ENCODE measurements around the gene ZNF544.
"Not testable (repeated sequence)": the region's sequence is repeated elsewhere in the genome, so short reads cannot be mapped to it uniquely, and the experiment has no call there.

Gene ZNF544

DNA sequence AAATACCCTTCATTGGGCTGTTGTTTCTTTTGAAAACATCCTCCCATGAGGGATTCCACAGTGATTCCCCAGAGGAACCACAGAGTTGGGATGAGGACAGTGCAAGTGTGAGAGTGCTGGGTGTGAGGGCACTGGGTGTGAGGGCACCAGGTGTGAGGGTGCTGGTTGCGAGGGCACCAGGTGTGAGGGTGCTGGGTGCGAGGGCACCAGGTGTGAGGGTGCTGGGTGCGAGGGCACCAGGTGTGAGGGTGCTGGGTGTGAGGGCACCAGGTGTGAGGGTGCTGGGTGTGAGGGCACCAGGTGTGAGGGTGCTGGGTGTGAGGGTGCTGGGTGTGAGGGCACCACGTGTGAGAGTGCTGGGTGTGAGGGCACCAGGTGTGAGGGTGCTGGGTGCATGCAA lies 29.5 kb downstream of the ZNF544 start:
- not testable (repeated sequence) for DNase-seq

DNA sequence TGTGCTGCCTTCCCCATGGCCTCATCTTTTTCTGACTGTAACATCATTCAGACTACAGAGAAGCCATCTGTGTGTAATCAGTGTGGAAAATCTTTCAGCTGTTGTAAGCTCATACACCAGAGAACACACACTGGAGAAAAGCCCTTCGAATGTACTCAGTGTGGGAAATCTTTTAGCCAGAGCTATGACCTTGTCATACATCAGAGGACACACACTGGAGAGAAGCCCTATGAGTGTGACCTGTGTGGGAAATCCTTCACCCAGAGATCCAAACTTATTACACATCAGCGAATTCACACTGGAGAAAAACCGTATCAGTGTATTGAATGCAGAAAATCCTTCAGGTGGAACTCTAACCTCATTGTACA lies 32.9 kb downstream of the ZNF544 start:
- no peak for DNase-seq

DNA sequence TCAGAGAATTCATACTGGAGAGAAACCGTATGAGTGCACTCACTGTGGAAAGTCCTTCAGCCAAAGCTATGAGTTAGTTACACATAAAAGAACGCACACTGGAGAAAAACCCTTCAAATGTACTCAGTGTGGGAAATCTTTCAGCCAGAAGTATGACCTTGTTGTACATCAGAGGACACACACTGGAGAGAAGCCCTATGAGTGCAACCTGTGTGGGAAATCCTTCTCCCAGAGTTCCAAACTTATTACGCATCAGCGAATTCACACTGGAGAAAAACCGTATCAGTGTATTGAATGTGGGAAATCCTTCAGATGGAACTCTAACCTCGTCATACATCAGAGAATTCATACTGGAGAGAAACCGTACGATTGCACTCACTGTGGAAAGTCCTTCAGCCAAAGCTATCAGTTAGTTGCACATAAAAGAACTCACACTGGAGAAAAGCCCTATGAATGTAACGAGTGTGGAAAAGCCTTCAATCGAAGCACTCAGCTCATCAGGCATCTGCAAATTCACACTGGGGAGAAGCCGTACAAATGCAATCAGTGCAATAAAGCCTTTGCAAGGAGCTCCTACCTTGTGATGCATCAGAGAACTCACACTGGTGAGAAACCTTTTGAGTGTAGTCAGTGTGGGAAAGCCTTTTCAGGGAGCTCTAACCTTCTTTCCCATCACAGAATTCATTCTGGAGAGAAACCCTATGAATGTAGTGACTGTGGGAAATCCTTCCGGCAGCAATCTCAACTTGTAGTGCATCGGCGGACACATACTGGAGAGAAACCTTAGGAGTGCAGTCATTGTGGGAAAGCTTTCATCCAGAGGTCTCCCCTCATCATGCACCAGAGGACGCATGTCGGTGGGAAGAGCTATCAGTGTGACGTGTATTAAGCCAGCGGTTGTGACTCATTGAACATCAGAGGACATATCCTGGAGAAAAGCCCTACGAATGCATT lies 33.5 kb downstream of the ZNF544 start:
- peak; percentile 16 for DNase-seq

DNA sequence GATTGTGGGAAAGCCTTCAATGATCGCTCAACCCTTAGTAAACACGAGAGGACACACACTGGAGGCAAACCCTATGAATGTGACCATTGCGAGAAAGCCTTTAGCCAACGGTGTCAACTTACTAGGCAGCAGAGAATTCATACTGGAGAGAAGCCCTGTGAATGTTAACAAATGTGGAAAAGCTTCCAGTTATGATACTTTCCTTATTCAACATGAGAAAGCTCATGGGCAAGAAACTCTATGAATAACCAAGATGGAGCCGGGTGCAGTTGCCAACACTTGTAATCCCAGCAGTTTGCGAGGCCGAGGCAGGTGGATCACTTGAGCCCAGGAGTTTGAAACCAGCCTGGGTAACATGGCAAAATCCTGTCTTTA lies 34.2 kb downstream of the ZNF544 start:
- DNase-seq: no peak

DNA sequence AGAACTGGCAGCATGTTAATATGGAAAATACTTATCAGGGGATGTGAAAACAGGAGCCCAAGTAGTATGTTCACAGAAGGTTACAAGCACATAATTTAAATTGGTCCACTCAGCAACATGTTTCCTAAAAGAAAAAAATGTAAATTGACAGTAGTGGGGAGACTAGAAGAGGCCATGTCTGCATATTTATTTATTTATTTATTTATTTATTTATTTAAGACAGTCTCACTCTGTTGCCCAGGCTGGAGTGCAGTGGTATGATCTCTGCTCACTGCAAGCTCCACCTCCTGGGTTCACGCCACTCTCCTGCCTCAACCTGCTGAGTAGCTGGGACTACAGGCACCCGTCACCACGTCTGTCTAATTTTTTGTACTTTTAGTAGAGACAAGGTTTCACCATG lies 36.4 kb downstream of the ZNF544 start:
- no peak for DNase-seq

DNA sequence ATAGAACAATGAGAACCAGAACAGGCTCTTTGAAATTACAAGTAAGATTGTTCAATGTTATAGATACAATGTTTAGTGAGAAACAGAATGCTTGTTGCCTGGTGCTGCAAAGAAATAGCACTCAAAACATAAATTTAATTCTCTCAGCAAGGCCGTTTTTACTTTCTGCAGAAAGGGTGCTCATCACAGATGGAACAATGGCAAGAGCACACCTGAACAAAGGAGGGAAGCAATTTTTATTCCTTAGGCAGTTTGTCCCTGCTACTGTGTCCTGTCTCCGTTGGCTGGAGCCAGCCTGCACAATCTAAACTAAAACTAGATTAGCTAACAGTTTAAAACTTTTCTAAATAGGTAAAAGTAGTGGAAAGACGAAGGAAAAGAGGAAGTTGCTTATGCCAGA lies 39.6 kb downstream of the ZNF544 start:
- no peak for DNase-seq

DNA sequence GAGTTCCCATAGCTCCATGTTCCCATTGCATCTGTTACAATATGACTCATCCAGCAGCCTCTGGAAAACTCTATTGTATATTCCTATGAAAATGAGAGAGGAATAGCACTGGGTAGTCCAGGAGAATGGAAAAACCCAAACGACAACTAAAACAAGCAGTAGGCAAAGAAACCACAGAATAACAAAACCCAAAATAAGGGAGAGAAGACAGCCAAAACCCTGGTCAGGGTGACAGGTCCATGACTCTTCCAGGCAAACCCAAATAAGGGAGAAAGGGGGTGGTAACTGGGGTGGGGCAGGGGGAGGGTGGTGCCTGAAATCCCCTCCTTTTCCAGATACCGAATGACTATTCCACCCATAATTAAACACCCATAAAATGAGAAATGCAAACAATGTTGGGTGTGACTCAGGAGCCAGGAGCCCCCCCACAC lies 46.1 kb downstream of the ZNF544 start:
- no peak for DNase-seq

DNA sequence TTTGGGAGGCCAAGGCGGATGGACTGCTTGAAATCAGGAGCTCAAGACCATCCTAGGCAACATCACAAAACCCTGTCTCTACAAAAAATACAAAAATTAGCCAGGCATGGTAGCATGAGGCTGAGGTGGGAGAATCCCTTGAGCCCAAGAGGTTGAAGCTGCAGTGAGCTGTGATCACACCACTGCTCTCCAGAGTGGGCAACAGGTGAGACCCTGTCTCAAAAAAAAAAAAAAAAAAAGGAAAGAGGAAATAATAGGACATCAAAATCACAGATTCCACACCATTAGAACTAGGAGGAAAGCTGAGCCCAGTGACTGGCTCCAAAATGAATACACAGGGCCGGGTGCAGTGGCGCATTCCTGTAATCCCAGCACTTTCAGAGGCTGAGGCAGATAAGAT lies 46.9 kb downstream of the ZNF544 start:
- no peak for DNase-seq

DNA sequence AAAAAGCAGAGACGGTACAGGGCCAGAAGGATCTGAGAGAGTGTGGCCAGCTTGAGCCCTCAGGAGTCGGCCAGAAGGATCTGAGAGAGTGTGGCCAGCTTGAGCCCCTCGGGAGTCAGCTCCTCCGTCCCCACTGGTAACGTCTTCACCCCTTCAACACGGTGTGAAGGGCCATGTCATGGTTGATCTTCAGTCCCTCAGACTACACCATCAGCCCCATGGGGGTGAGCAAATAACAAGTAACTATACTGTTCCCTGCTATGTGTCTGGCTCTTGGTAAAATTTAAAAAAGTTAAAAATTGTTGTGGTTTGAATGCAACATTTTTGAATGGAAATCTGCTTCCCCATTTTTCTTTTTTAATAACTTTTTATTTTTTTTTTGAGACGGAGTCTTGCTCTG lies 48.5 kb downstream of the ZNF544 start:
- no peak for DNase-seq

DNA sequence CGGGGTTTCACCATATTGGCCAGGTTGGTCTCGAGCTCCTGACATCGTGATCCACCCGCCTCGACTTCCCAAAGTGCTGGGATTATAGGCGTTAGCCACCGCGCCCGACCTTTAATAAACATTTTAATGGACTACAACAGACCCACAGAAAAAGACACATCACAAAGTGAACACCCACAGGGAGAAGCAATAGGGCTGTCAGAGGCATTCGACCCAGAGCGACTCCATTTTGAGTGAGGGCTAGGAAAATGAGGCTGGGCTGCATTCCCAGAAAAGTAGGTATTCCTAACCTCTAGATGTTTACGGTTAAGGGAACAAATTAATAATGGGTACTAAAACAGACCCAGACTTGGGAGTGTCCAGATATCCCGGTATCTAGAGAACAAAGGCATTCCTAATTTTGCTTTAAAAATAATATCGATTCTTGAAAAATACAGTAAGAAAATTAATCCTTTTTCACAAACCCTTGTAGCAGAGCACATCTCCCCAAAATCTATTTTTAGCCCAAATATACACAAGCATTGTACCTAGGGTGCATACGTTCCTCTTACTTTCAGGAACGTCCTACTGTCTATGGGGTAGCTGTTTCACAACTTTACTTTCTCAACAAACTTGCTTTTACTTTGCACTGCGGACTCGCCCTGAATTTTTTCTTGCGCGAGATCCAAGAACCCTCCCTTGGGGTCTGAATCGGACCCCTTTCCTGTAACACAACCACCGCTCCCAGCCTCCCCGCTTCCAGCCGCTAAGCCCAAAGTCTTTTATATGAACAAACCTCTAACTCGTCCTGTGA lies 49.2 kb downstream of the ZNF544 start:
- DNase-seq: no peak

DNA sequence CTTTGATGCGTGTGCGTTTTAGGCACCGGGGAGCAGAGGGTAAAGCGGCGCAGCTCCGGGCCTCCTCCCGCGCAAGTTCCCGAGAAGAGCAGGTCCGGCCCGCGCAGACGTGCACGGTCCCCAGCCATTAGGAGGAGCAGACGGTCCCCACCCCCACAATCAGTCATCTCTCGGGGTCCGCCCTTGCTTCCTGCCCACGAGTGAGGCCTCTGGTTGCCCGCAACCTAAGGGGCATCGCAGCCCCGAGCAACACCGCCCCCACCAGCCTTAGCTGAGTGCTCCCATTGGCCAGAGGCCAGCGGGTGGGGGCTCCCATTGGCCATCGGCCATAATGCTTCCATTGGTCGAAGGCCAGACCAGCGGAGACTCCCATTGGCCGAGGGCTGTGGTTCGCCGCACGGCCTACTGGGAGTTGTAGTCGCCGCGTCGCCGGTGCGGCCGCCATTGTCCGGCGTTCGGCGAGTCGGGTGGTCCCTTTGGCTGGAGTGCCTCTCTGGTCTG lies 49.9 kb downstream of the ZNF544 start, which contains the start of gene ZNF8:
ZNF8 (plus strand) TSS at position 415 of the 501 bp plus-strand sequence. CDS start 127 bp downstream, outside the sequence.
- peak; percentile 99 for DNase-seq

DNA sequence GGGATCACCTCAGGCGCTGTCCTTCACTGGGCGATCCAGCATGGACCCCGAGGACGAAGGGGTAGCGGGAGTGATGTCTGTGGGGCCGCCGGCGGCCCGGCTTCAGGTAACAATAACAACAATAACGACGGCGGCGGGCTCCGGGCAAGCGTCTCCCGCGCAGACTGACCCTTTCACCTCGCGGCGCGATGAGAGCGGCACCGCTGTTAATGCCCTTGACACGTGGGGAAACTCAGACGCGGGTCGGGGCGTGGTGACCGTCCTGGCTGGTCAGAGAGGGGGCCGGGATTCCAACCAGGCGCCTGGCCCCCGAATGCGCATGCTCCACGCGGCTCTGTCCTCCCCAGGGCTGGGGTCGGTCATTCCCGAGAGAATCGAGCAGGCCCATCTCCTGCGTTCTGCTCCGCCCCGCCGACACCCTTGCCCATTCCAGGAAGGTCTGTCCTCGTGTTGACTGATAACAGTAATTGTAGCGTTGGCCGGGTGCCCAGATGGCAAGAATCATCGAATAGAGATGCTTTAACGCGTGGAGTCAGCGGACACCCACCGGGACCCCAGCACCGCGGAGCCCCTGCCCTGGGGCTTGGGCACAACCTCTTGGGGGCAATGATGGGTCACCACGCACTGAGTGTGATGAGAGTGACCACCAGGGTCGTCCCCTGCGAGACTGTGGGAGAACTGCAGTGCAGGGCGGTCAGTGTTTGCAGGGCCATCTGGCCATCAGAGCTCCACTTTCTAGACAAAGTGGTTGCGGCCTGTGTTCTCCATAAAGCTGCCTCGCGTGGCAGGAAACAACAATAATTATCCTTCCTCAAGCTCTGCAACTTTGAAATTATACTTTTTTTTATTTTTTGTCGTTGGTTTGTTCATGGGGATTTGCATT lies 50.6 kb downstream of the ZNF544 start:
- DNase-seq: peak; percentile 78

DNA sequence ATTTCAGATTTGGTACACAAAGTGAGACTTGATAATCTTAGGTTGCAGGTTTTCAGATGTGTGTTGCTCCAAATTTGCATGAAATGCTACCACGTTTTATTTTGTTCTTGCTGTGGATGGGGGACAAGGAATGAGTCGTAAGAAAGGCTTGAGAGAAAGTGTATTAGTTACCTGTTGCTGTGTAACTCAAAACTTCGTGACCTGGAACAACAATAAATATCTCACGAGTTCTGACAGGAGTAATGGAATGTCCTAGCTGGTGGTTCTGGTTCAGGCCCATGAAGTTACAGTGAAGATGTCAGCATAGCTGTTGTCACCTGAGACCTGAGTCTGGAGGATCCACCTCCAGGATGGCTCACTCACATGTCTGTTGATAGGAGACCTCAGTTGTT lies 51.2 kb downstream of the ZNF544 start:
- DNase-seq: no peak

DNA sequence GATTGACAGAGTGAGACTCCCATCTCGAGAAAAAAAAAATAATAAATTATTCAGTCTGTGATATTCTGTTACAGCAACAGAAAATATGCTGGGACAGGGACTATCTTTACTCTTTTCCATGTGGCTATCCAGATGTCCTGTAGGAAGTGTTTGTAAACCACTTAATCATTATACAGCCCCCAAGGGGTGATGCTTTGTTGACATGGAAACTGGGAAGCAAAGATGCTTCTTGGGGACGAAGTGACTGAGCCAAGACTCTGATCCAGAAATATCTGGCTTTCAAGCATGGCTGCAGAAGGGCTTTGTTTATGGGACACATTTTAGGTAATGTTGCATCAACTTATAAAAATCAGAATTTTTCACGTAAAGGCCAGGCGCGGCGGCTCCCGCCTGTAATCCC lies 55.5 kb downstream of the ZNF544 start:
- no peak for DNase-seq

DNA sequence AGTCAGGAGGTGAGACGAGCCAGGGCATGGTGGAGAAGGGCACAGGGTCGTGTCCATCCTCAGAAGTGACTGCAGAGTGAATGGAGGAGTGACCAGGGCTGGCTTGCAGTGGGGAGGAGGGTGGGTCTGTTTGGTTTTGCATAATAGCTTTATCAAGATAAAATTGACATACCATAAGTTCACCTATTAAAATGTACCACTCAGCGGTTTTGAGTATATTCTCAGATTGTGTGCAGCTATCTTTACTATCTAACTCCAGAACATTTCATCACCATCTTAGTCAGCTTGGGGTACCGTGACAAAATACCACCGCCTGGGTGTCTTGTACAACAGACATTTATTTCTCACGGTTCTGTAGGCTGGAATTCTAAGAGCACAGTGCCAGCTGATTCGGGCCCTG lies 63.2 kb downstream of the ZNF544 start:
- DNase-seq: no peak

DNA sequence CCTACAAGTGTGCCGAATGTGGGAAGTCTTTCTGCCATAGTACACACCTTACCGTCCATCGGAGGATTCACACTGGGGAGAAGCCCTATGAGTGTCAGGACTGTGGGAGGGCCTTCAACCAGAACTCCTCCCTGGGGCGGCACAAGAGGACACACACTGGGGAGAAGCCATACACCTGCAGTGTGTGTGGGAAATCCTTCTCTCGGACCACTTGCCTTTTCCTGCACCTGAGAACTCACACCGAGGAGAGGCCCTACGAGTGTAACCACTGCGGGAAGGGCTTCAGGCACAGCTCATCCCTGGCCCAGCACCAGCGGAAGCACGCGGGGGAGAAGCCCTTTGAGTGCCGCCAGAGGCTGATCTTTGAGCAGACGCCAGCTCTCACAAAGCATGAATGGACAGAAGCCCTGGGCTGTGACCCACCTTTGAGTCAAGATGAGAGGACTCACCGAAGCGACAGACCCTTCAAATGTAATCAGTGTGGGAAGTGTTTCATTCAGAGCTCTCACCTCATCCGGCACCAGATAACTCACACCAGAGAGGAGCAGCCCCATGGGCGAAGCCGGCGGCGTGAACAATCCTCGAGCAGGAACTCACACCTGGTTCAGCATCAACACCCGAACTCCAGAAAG lies 66.1 kb downstream of the ZNF544 start:
- no peak for DNase-seq

DNA sequence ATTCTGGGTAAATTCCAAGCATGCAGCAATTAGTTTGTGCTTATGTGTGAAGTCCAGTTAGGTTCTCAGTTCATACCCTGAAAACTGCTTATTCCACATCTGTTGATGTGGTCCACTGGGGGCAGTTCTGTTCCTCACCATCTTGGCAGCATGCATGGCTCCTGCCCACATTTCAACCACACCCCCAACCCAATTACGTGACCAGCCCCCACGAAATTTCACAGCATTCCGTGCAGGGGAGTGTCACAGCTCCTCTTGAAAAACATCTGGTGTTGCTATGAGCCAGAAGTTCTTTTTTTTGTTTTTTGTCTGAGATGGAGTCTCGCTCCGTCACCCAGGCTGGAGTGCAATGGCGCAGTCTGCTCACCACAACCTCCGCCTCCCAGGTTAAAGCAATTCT lies 67.4 kb downstream of the ZNF544 start:
- no peak for DNase-seq

DNA sequence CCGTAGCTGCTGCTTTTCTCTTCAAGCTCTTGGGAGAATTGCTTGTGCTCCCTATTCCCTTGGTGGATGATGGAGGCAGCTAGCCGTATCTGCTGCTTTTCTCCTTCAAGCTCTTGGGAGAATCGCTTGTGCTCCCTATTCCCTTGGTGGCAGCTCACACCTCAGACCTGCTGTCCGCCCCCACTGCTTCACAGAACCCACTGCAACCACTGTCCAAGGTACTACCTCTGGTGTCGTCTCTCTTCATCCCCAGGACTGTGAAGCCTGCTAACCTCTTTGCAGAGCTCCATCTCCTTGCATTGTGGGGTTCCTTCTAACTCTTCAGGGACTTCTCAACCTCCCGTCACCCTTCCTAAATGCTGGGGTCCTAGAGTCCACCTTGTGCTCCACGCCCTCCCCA lies 71.9 kb downstream of the ZNF544 start:
- DNase-seq: no peak

DNA sequence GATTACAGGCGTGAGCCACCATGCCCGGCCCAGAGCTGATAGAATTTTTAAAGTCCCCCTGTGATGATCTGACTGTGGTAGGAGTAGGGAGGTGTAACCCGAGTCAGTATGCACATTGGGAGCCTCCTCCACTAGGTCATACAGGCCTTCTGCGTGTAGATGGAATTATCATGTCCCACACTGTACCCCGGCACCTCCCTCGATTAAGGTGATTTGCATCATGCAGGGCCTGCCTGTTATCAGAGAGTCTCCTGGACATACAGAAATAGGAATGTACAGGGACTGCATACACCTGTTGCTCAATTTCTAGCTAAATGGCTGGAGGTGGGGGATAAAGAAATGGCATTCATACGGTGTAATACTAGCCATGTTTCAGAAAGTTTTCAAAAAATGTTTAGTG lies 75.5 kb downstream of the ZNF544 start:
- no peak for DNase-seq

DNA sequence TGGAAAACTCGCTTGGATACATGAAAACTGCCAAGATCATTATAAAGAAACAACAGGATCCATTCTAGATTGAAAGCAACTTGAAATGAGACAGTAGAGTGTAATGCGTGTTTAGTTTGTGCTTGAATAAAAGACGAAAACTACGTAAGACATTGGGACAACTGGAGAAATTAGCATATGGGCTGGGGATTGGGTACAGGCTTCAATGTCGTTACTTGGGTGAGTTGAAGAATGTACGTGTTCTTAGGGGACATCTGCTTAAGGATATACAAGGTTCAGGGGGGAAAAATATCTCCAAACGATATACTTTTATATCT lies 76.0 kb downstream of the ZNF544 start:
- no peak for DNase-seq

DNA sequence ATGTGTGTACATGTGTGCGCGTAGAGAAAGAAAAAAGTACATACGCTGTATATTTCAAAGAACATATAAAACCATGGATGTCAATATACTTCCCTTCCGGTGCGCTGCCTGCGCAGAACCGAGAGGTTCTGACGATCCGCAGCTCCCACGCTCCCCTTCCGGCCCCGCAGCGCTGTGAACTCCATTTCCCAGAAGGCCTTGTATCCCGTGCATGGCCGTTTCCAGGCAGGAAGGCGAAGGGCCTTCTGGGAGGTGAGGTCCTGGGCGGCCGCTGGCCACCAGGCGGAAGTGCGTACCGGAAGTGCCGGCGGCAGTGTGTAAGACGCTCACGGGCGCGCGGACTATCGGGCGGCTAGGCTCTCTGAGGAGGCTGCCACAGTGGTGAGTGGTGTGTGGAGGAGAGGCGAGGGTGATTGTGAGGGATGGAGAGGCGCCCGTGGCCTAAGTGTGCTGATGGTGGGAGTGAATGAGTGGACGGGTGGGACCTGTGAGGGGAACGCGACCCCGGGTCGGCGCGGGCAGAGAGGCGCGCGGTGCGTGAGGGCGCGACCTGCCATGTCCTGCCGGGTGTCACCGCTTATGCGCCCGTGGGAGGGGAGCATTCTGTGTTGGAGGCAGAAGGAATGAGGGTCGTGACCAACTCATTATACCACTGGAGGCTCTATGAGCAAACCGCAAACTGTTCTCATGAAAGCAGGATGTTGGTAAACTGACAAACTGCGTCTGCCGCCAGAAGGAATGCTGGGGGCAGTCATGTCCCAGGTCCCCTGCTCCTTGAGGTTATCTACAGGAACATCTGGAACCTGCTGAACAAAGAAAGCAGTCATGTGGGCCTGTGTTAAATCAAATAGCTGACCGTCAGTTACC lies 76.6 kb downstream of the ZNF544 start, which contains the start of gene ERVK3-1:
ERVK3-1 (plus strand) TSS at position 313 of the 867 bp plus-strand sequence. CDS start 6,792 bp downstream, outside the sequence.
- DNase-seq: peak; percentile 97
